ENCODE data around the gene MUC13. TPM values are rescaled to one million over a fixed set of nuclear protein-coding genes. Genes with fewer than 3 reads are reported as not detected.
A peak's percentile ranks its signal among the peaks of the same experiment; 100 is the strongest.

The MUC13 gene
- total and polyA plus RNA-seq, 9 of the 15 experiments (the other 6 are each of a cell fraction or from before 2014, with no cell fraction given): 0.09 TPM; not detected in 8

DNA sequence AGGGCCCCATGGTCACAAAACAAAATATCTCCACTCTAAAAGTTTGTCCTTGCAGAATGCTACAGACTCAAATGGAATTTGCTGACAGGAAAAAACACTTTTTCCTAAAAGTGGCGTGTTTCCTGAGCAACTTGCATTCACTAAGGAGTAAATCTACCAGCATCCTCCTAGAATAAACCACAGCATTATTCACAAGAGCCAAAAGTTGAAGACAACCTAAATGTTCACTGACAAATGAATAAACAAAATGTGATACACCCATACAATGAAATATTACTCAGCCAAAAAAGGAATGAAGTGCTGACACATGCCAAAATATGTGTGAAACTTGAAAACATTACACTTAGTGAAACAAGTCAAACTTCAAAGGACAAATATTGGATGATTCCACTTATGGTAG lies 76.3 kb downstream of the MUC13 start:
- H3K9ac ChIP-seq (ENCODE audit: insufficient read depth in 1 of 2, low read depth in 2 of 2, low read length in 2 of 2): no peak overlapping the region
- POLR2A ChIA-PET: no interaction called here
- H3K4me3 ChIP-seq: no peak overlapping the region
- ATAC-seq (no peak), DNase-seq (ENCODE audit: extremely low read depth in 1 of 4, low spot score in 3 of 4) (no peak), FAIRE-seq (no peak)
- no peaks in the 10 kb centered on the region for H3K27me3 ChIP-seq (ENCODE audit: control insufficient read depth in 2 of 2, insufficient read depth in 2 of 2, low read length in 2 of 2)
- peaks cover 0 to 3% of the 10 kb centered on the region in 2 experiments; a peak in 2 of 5 replicates for H3K4me1 ChIP-seq (replicated peaks in 1 of 2; ENCODE audit: control insufficient read depth in 2 of 2, insufficient read depth in 2 of 2, low read length in 2 of 2)
- 47% methylated on average over 1 of the region's 1 CpG for WGBS (ENCODE audit: insufficient coverage, low coverage, missing lambda C conversion rate)
- CTCF ChIA-PET (ENCODE audit: low intra/inter-chr PET ratio): no interaction called here
- BruUV-seq (replicated peaks): no TSS peak
- no peaks in the 10 kb centered on the region for H4K20me1 ChIP-seq (replicated peaks; ENCODE audit: control insufficient read depth, insufficient read depth, low read length)
- H3K27ac ChIP-seq (ENCODE audit: extremely low read depth, low read depth, low read length): no peak overlapping the region
- no peak overlapping the region for H3K4me2 ChIP-seq (ENCODE audit: insufficient read depth, low read length)
- intact Hi-C loops (cut with micrococcal nuclease) (no loop called here), in situ Hi-C loops (cut with MboI) (no loop called here)
- no peak overlapping the region for H2AFZ ChIP-seq (ENCODE audit: low read depth, low read length)
- no peaks in the 10 kb centered on the region for H3K79me2 ChIP-seq (ENCODE audit: control insufficient read depth, insufficient read depth, low read length)
- H3K9me1 ChIP-seq (ENCODE audit: control insufficient read depth, insufficient read depth, low read length): no peaks in the 10 kb centered on the region
- no peaks in the 10 kb centered on the region for H3K9me3 ChIP-seq (replicated peaks; ENCODE audit: control insufficient read depth, insufficient read depth, low read depth, low read length)
- H3K36me3 ChIP-seq (ENCODE audit: control insufficient read depth, insufficient read depth, low read length): no peaks in the 10 kb centered on the region
- TF ChIP-seq FOXK2 (conservative IDR thresholded peaks at IDR 0.05 in 1 of 2, IDR thresholded peaks at IDR 0.05 in 1 of 2; ENCODE audit: low read depth in 2 of 2) (no peak), ZNF316 (IDR thresholded peaks at IDR 0.05) (peak; percentile 60; the same call in 1 of the 2 replicates)

DNA sequence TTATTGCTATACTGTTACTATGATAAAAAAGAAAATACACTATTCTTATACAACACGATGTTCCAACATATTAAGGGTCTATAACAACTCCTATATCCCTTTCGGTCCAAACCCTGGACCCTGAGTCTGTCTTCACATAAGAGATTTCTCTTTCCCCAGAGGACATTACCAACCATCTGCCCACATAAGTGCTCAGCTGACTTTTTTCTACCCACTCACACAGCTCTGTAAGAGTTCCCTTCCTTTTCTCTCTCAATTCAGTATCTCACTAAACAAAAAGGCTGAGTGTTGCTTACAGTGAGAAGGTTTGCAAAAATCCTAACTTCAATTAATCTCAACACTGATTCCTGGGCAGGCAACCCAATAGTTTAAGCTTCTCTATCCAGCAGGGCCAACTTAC lies 77.9 kb downstream of the MUC13 start:
- Histone ChIP-seq H3K27ac (ENCODE audit: extremely low read depth, low read depth, low read length) (no peak overlapping the region), H3K9me1 (ENCODE audit: control insufficient read depth, insufficient read depth, low read length) (no peaks in the 10 kb centered on the region), H3K9ac (ENCODE audit: insufficient read depth in 1 of 2, low read depth in 2 of 2, low read length in 2 of 2) (no peak overlapping the region), H3K4me1 (replicated peaks in 1 of 2; ENCODE audit: control insufficient read depth in 2 of 2, insufficient read depth in 2 of 2, low read length in 2 of 2) (peaks cover 0 to 3% of the 10 kb centered on the region in 2 experiments; a peak in 2 of 5 replicates), H3K4me2 (ENCODE audit: insufficient read depth, low read length) (no peak overlapping the region), H4K20me1 (replicated peaks; ENCODE audit: control insufficient read depth, insufficient read depth, low read length) (no peaks in the 10 kb centered on the region), H3K4me3 (no peak overlapping the region), H3K9me3 (replicated peaks; ENCODE audit: control insufficient read depth, insufficient read depth, low read depth, low read length) (no peaks in the 10 kb centered on the region), H3K27me3 (ENCODE audit: control insufficient read depth in 2 of 2, insufficient read depth in 2 of 2, low read length in 2 of 2) (no peaks in the 10 kb centered on the region), H3K79me2 (ENCODE audit: control insufficient read depth, insufficient read depth, low read length) (no peaks in the 10 kb centered on the region), H2AFZ (ENCODE audit: low read depth, low read length) (no peak overlapping the region), H3K36me3 (ENCODE audit: control insufficient read depth, insufficient read depth, low read length) (no peaks in the 10 kb centered on the region)
- intact Hi-C loops (cut with micrococcal nuclease) (no loop called here), in situ Hi-C loops (cut with MboI) (no loop called here)
- DNase-seq (ENCODE audit: extremely low read depth in 1 of 4, low spot score in 3 of 4): no peak
- no TSS peak for BruUV-seq (replicated peaks)
- ATAC-seq: no peak
- CTCF ChIA-PET (ENCODE audit: low intra/inter-chr PET ratio): no interaction called here
- WGBS (ENCODE audit: insufficient coverage, low coverage, missing lambda C conversion rate): 47% methylated on average over 2 of the region's 2 CpGs
- TF ChIP-seq, protein P1, sequence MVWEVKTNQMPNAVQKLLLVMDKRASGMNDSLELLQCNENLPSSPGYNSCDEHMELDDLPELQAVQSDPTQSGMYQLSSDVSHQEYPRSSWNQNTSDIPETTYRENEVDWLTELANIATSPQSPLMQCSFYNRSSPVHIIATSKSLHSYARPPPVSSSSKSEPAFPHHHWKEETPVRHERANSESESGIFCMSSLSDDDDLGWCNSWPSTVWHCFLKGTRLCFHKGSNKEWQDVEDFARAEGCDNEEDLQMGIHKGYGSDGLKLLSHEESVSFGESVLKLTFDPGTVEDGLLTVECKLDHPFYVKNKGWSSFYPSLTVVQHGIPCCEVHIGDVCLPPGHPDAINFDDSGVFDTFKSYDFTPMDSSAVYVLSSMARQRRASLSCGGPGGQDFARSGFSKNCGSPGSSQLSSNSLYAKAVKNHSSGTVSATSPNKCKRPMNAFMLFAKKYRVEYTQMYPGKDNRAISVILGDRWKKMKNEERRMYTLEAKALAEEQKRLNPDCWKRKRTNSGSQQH (CRISPR knock-in tag; IDR thresholded peaks at IDR 0.05): no peak
- FAIRE-seq: no peak
- POLR2A ChIA-PET: no interaction called here

Other genes with a start within 250 kb of the MUC13 start
- 45.9 and 52.4 TPM in 2 replicates for gene UMPS, start 204.3 kb downstream of the MUC13 start, total RNA-seq (2014; rRNA removed)
- gene UMPS, start 204.3 kb downstream of the MUC13 start, total RNA-seq (2014; rRNA removed; fragmentation: Illumina TruSeq; extraction: Trizol): 33.8 and 34.9 TPM in 2 replicates
- gene UMPS, start 204.3 kb downstream of the MUC13 start, total RNA-seq (2015; rRNA removed; fragmentation: Illumina TruSeq; extraction: Trizol): 27.6 and 28.9 TPM in 2 replicates
- gene UMPS, start 204.3 kb downstream of the MUC13 start, total RNA-seq (2021): 39.2 and 47.3 TPM in 2 replicates
- 31.2 and 52.6 TPM in 2 replicates for gene UMPS, start 204.3 kb downstream of the MUC13 start, polyA plus RNA-seq (2011; rRNA removed)
- gene UMPS, start 204.3 kb downstream of the MUC13 start, polyA plus RNA-seq (2014; fragmentation: Illumina TruSeq; extraction: Trizol): 24.6 and 29.6 TPM in 2 replicates
- 10 to 100 TPM; 55.9 to 91.0 TPM for gene UMPS, start 204.3 kb downstream of the MUC13 start, polyA plus RNA-seq (2014; fragmentation: Nextera tagmentation; extraction: Ambion mirVana)
- 33.6 and 35.7 TPM in 2 replicates for gene UMPS, start 204.3 kb downstream of the MUC13 start, polyA plus RNA-seq (2014; rRNA removed)
- gene ITGB5, start 47.4 kb downstream of the MUC13 start, total RNA-seq (2014; rRNA removed): 16.2 and 23.0 TPM in 2 replicates
- gene ITGB5, start 47.4 kb downstream of the MUC13 start, total RNA-seq (2014; rRNA removed; fragmentation: Illumina TruSeq; extraction: Trizol): 5.0 and 7.3 TPM in 2 replicates
- 2.1 and 2.6 TPM in 2 replicates for gene ITGB5, start 47.4 kb downstream of the MUC13 start, total RNA-seq (2015; rRNA removed; fragmentation: Illumina TruSeq; extraction: Trizol)
- 17.3 and 23.4 TPM in 2 replicates for gene ITGB5, start 47.4 kb downstream of the MUC13 start, total RNA-seq (2021)
- gene ITGB5, start 47.4 kb downstream of the MUC13 start, polyA plus RNA-seq (2011; rRNA removed): 32.7 and 46.8 TPM in 2 replicates
- gene ITGB5, start 47.4 kb downstream of the MUC13 start, polyA plus RNA-seq (2014; fragmentation: Illumina TruSeq; extraction: Trizol): 9.9 and 13.4 TPM in 2 replicates
- 1 to 10 TPM; 1.7 to 2.3 TPM for gene ITGB5, start 47.4 kb downstream of the MUC13 start, polyA plus RNA-seq (2014; fragmentation: Nextera tagmentation; extraction: Ambion mirVana)
- 13.6 and 16.4 TPM in 2 replicates for gene ITGB5, start 47.4 kb downstream of the MUC13 start, polyA plus RNA-seq (2014; rRNA removed)
- not detected in 2 replicates for gene HEG1, start 121.2 kb upstream of the MUC13 start, total RNA-seq (2014; rRNA removed)
- gene HEG1, start 121.2 kb upstream of the MUC13 start, total RNA-seq (2014; rRNA removed; fragmentation: Illumina TruSeq; extraction: Trizol): not detected in 2 replicates
- gene HEG1, start 121.2 kb upstream of the MUC13 start, total RNA-seq (2015; rRNA removed; fragmentation: Illumina TruSeq; extraction: Trizol): not detected in 2 replicates
- gene HEG1, start 121.2 kb upstream of the MUC13 start, total RNA-seq (2021): 0.24 and 0.25 TPM in 2 replicates
- not detected in 2 replicates for gene HEG1, start 121.2 kb upstream of the MUC13 start, polyA plus RNA-seq (2011; rRNA removed)
- gene HEG1, start 121.2 kb upstream of the MUC13 start, polyA plus RNA-seq (2014; fragmentation: Illumina TruSeq; extraction: Trizol): not detected in 2 replicates
- not detected for gene HEG1, start 121.2 kb upstream of the MUC13 start, polyA plus RNA-seq (2014; fragmentation: Nextera tagmentation; extraction: Ambion mirVana)
- gene HEG1, start 121.2 kb upstream of the MUC13 start, polyA plus RNA-seq (2014; rRNA removed): not detected in 2 replicates

Data from K562 (cell line).